Umbilical cord (tissue), 2 donors: ENCODE data around the gene PDE4D. TPM values are rescaled to one million over a fixed set of nuclear protein-coding genes. Genes with fewer than 3 reads are reported as not detected.
"Not testable (repeated sequence)": the region's sequence is repeated elsewhere in the genome, so short reads cannot be mapped to it uniquely, and the experiment has no call there.

Source experiments
- DNase-seq: peaks from one replicate; pipeline ENCODE4 v3.0.0-alpha.2; 2015; ENCODE audit warnings: low spot score
- total RNA-seq: library from RNA; depleted of rRNA; stranded (reverse); fragments of >200 nt; gene quantifications from one replicate; pipeline ENCODE4 v1.2.3, GENCODE V29; 2014; ENCODE audit warnings: low replicate concordance; ENCODE audit not compliant: insufficient read depth

PDE4D gene
- total RNA-seq, 1 donor from 2014 or later, result 283 TPM

DNA sequence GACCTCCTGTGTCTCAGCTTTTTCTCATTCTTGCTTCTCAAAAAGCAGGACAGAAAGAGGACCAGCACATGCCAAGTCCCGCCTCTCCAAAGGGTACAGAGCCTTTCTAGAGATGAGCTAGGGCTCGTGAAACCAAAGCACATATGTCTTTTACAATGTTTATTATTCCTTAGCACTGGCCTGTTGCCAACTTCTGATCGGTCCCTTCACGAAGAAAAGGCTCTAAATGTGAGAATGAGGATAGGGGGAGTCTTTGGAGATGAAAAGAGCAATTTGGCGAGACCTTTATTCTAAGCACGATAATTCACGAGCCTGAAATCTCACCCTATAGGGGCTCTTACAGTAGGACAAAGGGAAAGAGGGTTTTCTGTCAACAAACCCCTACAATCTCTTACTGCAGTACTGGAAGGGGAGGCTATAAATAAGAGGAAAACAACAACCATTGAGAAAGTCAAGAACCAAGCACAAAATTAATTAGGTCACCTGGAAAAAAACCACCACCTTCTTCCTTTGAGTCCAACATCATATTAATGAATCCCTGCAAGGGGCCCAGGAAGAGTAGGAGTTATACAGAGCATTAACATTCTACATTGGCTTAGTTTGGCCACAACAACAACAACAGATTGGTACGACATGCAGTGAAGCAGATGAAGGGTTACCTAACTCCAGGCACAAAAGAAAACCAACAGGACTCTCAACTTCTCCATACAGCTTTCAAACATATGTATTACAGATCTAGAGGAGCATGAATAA is 309.5 kb downstream of the PDE4D start:
- no peak for DNase-seq

GRCh38 chr5:59583151-59583809 is 310.2 kb downstream of the PDE4D start:
- peak; percentile 50 for DNase-seq

GRCh38 chr5:59582746-59583145 is 310.8 kb downstream of the PDE4D start:
- no peak for DNase-seq

- DNase-seq, result no peak
These were observed 313.7 kb downstream of the PDE4D start for GRCh38 chr5:59579824-59580167.

- no peak for DNase-seq
These were observed 314.3 kb downstream of the PDE4D start for GRCh38 chr5:59579101-59579823.

DNA sequence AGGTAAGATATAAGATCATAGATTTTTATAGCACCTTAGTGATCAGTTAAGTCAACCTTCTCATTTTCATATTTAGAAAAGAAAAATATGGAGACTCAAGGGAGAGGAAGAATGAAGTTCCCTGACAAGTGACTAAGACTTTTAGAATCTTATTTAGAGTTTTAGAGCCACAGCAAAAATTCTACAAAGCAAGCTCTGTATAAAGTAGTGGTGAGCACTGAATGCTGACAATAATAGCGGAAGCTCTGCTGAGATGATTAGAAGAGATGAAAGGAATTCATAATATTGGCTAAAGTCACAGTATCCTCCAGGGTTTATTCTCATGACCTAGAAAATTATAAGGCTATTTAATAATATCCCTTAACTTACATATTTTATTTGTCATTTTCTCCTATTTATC is 316.0 kb downstream of the PDE4D start:
- DNase-seq, result no peak

- no peak for DNase-seq
These were observed 317.7 kb downstream of the PDE4D start for GRCh38 chr5:59575648-59576445.

GRCh38 chr5:59573509-59573908 is 320.0 kb downstream of the PDE4D start:
- not testable (repeated sequence) for DNase-seq

- no peak for DNase-seq
These were observed 322.5 kb downstream of the PDE4D start for GRCh38 chr5:59571067-59571466.

GRCh38 chr5:59569608-59570334 is 323.8 kb downstream of the PDE4D start:
- no peak for DNase-seq

GRCh38 chr5:59569158-59569557 is 324.4 kb downstream of the PDE4D start:
- DNase-seq, result no peak

GRCh38 chr5:59568161-59568560 is 325.4 kb downstream of the PDE4D start:
- no peak for DNase-seq

GRCh38 chr5:59565551-59565950 is 328.0 kb downstream of the PDE4D start:
- DNase-seq, result no peak

- DNase-seq, result no peak
These were observed 328.6 kb downstream of the PDE4D start for GRCh38 chr5:59564895-59565294.

- DNase-seq, result no peak
These were observed 330.7 kb downstream of the PDE4D start for GRCh38 chr5:59562756-59563389.

DNA sequence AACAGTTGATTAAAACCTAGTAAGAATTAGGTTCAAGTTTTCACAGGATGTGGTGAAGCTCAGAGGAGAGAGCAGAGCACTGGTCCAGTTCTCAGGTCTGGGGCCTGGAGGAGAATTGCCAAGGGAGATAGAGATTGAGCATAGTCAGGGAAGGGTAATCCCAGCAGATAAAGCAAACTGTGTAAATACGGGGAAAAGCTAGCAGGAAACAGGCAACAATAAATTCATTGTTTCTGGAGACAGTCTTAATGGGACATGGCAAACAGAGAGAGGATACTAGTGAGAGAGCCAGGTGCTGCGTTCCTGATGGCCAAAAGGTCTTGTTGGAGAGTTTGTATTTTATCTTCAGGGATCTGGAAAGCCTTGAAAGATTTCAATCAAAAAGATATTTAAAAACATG is 333.0 kb downstream of the PDE4D start:
- DNase-seq, result no peak

GRCh38 chr5:59559847-59560246 is 333.7 kb downstream of the PDE4D start:
- DNase-seq, result no peak

DNA sequence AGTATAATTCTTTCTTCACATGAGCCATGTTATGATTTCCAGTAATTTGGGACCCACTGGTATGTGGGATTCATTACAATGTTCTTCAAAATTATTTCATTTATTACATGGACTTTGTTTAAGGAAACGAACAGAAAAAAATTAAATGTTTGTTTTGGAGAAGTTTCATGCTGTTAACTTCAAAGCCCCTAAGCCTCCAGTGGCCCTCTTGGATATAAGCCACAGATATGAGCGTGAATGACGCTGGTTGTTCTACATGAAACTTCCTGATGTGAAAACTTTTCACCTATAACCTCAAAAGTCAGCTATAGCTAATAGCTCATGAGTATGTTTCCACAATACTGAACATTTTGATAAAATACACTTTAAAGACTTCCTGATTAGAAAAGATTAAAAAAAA is 334.2 kb downstream of the PDE4D start:
- no peak for DNase-seq

DNA sequence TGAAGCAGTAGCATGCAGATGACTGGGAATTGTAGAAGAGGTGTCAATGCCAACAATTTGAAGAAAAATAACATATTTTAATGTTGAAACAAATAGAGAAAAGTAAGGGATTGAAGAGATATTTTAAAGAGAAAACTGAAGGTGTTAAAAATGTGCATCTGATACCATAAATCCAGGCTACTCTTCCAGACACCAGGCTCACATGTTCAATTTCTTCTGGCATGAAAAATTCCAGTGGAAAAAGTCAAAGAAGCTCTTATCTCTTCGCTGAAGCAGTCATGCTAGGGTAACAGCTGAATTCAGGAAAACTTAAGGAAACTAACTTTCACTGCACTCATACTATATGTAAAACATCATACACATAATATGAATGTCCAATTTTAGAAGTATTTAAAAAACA is 335.0 kb downstream of the PDE4D start:
- DNase-seq, result peak; percentile 52

DNA sequence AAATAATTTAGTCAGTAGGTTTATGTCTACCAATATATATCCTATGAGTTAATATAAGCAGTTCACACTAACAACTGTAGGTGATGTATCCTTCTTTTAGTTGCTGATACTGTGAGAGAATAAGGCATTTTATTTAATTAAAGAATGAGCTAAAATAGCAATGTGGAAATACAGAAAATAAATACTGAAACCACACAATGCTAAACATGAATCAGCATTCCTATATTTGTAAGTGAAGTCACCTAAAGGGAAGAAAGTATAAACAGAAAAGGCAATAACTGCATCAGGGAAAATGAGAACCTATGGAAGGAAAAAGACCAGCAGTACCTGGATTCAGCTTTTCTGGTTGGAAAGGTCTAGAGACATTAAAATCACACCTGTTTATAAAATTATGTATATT is 336.0 kb downstream of the PDE4D start:
- no peak for DNase-seq

DNA sequence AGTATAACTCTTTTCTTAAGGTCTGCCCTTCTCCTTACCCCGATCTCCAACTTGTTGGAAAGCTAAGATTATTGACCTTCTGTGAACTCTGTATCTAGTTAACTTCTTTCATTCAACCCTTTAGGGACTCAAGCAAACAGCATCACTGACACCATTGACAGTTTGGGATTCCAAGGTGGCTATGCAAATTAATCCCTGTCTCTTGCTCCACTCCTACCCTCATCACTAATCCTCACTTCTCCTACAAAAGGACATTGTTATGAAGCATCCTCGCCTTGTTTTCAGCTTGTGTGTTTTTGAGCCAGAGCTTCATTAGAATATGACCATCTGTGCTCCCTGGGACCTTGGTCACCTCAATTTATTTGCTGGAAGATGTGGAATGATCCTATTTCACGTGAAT is 337.9 kb downstream of the PDE4D start:
- DNase-seq, result no peak
